AG04449 (cell line): ENCODE results near the gene SAMSN1.

ENCODE experiments used
- CTCF ChIA-PET: fragments of 350-600 bp; formaldehyde crosslinking; extraction: SDS; loops from one replicate; lab custom pipeline; 2021; ENCODE audit warnings: antibody characterized with exemption; lab: Yijun Ruan, JAX
- POLR2A ChIA-PET: fragments of 400-600, 350-600 bp; formaldehyde crosslinking; extraction: SDS; loops from one replicate; lab custom pipeline; 2020; ENCODE audit warnings: antibody characterized with exemption, inconsistent platforms; lab: Yijun Ruan, JAX
- DNase-seq: peaks from one replicate; pipeline ENCODE4 v3.0.0-alpha.2; 2010; ENCODE audit warnings: low read depth, low spot score
- H3K4me3 ChIP-seq: 2 replicates; pipeline ENCODE4 v1.5.1; 2011; ENCODE audit warnings: low read depth, mild to moderate bottlenecking, control low read depth, low read length
- CTCF ChIP-seq: IDR thresholded peaks from one replicate; pipeline ENCODE4 v1.5.1; 2011; ENCODE audit warnings: mild to moderate bottlenecking, moderate library complexity, low read length, control low read depth, inconsistent platforms; ENCODE audit not compliant: insufficient read depth; ENCODE audit errors: missing control alignments

The SAMSN1 gene

GRCh38 chr21:14535702-14536101 lies 10.4 kb downstream of the SAMSN1 start:
- no peak overlapping the region for H3K4me3 ChIP-seq
- no peak for TF ChIP-seq CTCF
- ChIA-PET POLR2A (interaction anchor here (0.6 kb wide), 1 partner anchor 504 kb away, joined by 3 read pairs; no protein-coding TSS in a partner anchor), CTCF (no interaction called here)
- DNase-seq: no peak

DNA sequence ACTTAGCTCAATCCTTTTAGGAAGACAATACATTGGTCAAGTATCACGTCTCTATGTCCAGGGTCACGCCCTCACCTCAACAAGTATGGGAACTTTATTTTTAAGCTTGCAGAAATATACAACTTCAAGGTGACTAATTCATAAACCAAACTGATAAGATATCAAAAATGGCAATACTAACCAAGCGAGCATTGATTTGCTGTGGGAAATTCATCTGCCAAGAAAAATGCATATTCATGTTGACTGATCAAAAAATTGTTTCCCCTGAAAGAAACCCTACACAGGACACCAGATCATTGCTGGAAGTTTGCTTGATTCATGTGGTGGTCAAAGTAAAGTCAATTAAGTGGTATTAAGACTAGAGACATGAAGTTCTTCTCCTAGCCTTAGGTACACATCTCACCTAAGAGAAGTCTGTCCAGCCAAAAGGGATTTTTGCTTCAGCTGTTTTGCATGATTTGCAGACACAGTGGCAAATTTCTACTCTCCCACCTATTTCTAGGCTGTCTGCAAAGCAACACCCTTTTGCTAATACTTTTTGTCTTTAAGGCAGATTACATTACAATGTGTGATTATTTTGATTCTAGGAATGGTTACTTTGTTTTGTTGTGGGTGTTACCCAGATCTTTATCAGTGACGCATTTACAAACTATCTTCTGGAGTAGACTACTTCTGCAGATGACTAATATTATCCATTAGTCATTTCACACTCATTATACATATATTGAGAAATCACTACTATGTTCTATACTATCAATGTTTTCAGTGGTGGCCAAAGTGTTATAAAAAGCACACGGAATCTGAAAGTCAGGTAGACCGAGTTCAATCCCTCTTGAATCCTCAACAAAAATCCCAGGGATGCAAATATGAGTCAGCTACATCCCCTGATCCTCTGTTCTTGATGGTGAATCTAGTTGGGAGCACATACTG lies 12.4 kb downstream of the SAMSN1 start:
- no peak overlapping the region for H3K4me3 ChIP-seq
- no peak for DNase-seq
- TF ChIP-seq CTCF: no peak
- CTCF ChIA-PET: no interaction called here
- POLR2A ChIA-PET: no interaction called here

GRCh38 chr21:14531757-14532316 lies 14.3 kb downstream of the SAMSN1 start:
- no peak for DNase-seq
- POLR2A ChIA-PET: no interaction called here
- CTCF ChIA-PET: no interaction called here
- no peak overlapping the region for H3K4me3 ChIP-seq
- no peak for TF ChIP-seq CTCF

DNA sequence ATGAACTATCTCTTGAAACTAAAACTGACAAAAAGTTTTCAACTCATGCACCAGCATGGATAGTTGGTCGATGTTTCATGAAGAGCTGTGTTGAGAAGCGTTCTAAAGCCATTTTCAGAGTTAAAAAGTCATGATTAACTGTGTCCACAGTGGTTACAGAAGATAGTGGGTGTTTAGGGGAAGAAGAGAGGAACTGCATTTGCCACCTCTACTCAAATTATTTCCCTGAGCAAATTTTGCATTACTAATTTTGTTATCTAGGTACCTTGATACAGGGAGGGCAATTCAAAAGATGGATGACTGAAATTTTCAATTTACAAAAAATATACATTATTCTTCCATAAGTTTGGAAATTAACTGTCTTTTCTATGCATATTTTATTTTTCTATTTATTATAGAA lies 15.5 kb downstream of the SAMSN1 start:
- POLR2A ChIA-PET: no interaction called here
- no peak overlapping the region for H3K4me3 ChIP-seq
- DNase-seq: no peak
- no peak for TF ChIP-seq CTCF
- CTCF ChIA-PET: no interaction called here

- no peak overlapping the region for H3K4me3 ChIP-seq
- no peak for DNase-seq
- TF ChIP-seq CTCF: no peak
- POLR2A ChIA-PET: no interaction called here
- CTCF ChIA-PET: no interaction called here
Observed at GRCh38 chr21:14528815-14529214, 17.3 kb downstream of the SAMSN1 start.
